Activated T-helper 1 cell treated with anti-CD3 and anti-CD28 coated beads, Interleukin-12 subunit alpha, Interleukin-12 subunit beta, Interleukin-2, Interleukin-4 antibody, amounts not matched to agents 30 ng/mL and 10 ng/mL and 1 ng/mL, durations not matched to agents 14 hours and 24 hours and 36 hours (primary cell): ENCODE measurements around the gene PIGL. TPM values are rescaled to one million over a fixed set of nuclear protein-coding genes. Genes with fewer than 3 reads are reported as not detected.
"Not testable (repeated sequence)": the region's sequence is repeated elsewhere in the genome, so short reads cannot be mapped to it uniquely, and the experiment has no call there.

Experiments used
- DNase-seq: peaks from one replicate; pipeline ENCODE4 v3.0.0; 2021; ENCODE audit warnings: low spot score
- H3K27ac Mint-ChIP-seq: one replicate; pipeline ENCODE4 v1.8.0; 2021; ENCODE audit warnings: mild to moderate bottlenecking, mixed read lengths
- H3K27me3 Mint-ChIP-seq: one replicate; pipeline ENCODE4 v1.8.0; 2022; ENCODE audit warnings: mild to moderate bottlenecking, moderate library complexity, mixed read lengths; ENCODE audit not compliant: insufficient read depth
- H3K36me3 Mint-ChIP-seq: one replicate; pipeline ENCODE4 v1.8.0; 2021; ENCODE audit warnings: low read depth, mixed read lengths
- H3K4me1 Mint-ChIP-seq: one replicate; pipeline ENCODE4 v1.8.0; 2021; ENCODE audit warnings: low read depth, mixed read lengths
- H3K4me3 Mint-ChIP-seq: one replicate; pipeline ENCODE4 v1.8.0; 2021; ENCODE audit warnings: mild to moderate bottlenecking, moderate library complexity, mixed read lengths
- H3K9me3 Mint-ChIP-seq: one replicate; pipeline ENCODE4 v1.8.0; 2021; ENCODE audit warnings: mixed read lengths
- intact Hi-C: fragments of 100-400 bp; cut with micrococcal nuclease; formaldehyde crosslinking; loops from one replicate; pipeline ENCODE4 v1.15.1; 2024
- total RNA-seq: library from RNA; stranded (reverse); gene quantifications from 2 replicates; pipeline ENCODE4 v1.2.3, GENCODE V29; 2022

PIGL gene
- 45.7 and 46.1 TPM in 2 replicates for total RNA-seq

DNA sequence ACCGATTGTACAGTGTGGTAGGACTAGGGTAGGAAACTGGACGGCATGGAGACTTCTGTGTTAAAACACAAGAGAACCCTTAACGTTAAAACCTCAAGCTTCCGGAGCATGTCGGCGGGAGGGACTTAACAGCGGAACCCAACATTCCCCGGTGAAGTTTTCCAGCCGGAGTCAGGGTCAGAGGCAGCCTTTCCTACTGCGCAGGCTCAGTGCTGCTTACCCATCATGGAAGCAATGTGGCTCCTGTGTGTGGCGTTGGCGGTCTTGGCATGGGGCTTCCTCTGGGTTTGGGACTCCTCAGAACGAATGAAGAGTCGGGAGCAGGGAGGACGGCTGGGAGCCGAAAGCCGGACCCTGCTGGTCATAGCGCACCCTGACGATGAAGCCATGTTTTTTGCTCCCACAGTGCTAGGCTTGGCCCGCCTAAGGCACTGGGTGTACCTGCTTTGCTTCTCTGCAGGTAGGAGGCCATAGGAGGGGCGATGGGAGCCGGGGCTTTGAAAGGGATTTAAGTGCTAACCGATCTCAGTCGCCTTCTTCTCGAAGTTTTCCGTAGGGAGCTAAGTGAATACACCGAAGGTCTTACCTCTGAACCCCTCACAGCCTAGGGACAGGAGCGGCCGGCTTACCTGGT, at the start of gene PIGL:
PIGL (plus strand) TSS at position 209 of the 634 bp plus-strand sequence; CDS start at position 226, 17 bp downstream.
- H3K4me1 Mint-ChIP-seq = peaks cover 26% of the 10 kb centered on the region
- H3K36me3 Mint-ChIP-seq = peaks cover 4% of the 10 kb centered on the region
- H3K27ac Mint-ChIP-seq = peak within 1 kb of the TSS; percentile 96
- no peaks in the 10 kb centered on the region for H3K27me3 Mint-ChIP-seq
- DNase-seq = peak; percentile 75
- no peaks in the 10 kb centered on the region for H3K9me3 Mint-ChIP-seq
- H3K4me3 Mint-ChIP-seq = peak within 1 kb of the TSS; percentile 93
- intact Hi-C loops = loop anchor here (1.0 to 10.0 kb wide), 6 partner anchors 12 to 320 kb away; partner anchors contain the start of genes CENPV and UBB

DNA sequence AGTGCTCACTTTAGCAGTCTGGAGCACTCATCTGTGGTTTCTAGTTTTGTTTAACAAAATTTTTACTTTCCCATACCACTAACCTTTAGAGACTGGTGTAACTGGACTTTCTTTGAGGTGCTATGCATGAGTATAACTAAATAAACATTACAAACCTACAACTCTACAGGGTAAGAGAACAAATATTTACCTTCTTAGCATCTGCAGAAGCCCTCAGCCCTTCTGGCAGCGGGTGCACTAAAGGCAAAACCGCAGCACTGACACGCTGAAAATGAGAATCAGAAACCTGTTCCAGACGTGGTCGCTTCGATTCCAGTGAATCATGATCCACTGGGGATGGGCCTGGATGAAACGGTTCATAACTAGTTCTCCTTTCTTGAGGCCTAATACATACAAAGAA, 45.4 kb upstream of the PIGL start:
- H3K36me3 Mint-ChIP-seq = peaks cover 18% of the 10 kb centered on the region
- intact Hi-C loops = no loop called here
- no peak overlapping the region for H3K27ac Mint-ChIP-seq
- H3K4me3 Mint-ChIP-seq = no peak overlapping the region
- no peaks in the 10 kb centered on the region for H3K9me3 Mint-ChIP-seq
- no peak for DNase-seq
- peaks cover 6% of the 10 kb centered on the region for H3K4me1 Mint-ChIP-seq
- H3K27me3 Mint-ChIP-seq = no peaks in the 10 kb centered on the region

DNA sequence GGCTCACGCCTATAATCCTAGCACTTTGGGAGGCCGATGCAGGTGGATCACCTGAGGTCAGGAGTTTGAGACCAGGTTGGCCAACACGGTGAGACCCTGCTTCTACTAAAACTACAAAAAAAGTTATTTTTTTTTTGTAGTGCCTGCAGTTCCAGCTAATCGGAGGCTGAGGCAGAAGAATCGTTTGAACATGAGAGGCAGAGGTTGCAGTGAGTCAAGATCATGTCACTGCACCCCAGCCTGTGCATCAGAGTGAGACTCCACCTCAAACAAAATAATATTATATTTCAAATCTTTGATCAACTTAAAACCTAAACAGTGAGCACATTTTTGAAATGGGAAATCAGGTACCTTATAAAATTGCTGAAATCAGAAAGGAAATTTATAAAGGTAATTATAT, 38.2 kb upstream of the PIGL start:
- Mint-ChIP-seq H3K27ac (no peak overlapping the region), H3K4me3 (no peak overlapping the region), H3K4me1 (peaks cover 7% of the 10 kb centered on the region), H3K27me3 (no peaks in the 10 kb centered on the region), H3K9me3 (no peaks in the 10 kb centered on the region), H3K36me3 (peaks cover 16% of the 10 kb centered on the region)
- no peak for DNase-seq
- intact Hi-C loops = no loop called here

DNA sequence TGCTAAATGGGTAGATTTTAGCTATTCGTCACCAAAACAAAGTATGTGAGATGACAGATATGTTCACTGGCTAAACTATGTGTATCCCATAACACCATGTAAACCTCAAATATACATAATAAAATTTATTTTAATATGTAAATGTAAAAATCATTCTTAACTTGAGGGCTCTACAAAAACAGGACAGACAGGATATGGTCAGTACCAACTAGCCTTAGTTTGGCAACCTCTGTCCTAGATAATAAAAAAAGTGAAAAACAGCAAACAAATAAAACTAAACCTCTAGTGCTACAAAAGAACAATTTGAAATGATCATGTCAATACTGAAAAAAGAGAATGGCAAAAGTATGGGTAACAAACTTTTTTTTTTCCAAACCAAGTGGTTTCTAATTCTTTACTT, 35.4 kb upstream of the PIGL start:
- no peaks in the 10 kb centered on the region for H3K27me3 Mint-ChIP-seq
- no peaks in the 10 kb centered on the region for H3K9me3 Mint-ChIP-seq
- H3K27ac Mint-ChIP-seq = no peak overlapping the region
- H3K4me3 Mint-ChIP-seq = no peak overlapping the region
- peaks cover 29% of the 10 kb centered on the region for H3K36me3 Mint-ChIP-seq
- peaks cover 16% of the 10 kb centered on the region for H3K4me1 Mint-ChIP-seq
- intact Hi-C loops = no loop called here
- no peak for DNase-seq

DNA sequence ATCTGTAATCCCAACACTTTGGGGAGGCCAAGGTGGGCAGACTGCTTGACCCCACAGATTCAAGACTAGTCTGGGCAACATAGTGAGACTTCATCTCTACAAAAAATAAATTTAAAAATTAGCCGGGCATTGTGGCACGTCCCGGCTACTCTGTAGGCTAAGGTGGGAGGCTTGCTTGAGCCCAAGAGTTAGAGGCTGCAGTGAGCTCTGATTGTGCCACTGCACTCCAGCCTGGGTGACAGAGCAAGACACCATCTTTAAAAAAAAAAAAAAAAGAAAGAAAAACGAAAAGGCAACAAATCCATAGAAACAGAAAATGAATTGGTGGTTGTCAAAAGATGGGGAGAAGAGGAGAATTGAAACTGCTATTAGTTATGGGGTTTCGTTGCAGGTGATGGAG, 29.4 kb upstream of the PIGL start:
- H3K36me3 Mint-ChIP-seq = peaks cover 27% of the 10 kb centered on the region
- intact Hi-C loops = no loop called here
- no peak overlapping the region for H3K4me3 Mint-ChIP-seq
- no peak overlapping the region for H3K27ac Mint-ChIP-seq
- peaks cover 16% of the 10 kb centered on the region for H3K4me1 Mint-ChIP-seq
- DNase-seq = no peak
- H3K27me3 Mint-ChIP-seq = no peaks in the 10 kb centered on the region
- H3K9me3 Mint-ChIP-seq = no peaks in the 10 kb centered on the region

DNA sequence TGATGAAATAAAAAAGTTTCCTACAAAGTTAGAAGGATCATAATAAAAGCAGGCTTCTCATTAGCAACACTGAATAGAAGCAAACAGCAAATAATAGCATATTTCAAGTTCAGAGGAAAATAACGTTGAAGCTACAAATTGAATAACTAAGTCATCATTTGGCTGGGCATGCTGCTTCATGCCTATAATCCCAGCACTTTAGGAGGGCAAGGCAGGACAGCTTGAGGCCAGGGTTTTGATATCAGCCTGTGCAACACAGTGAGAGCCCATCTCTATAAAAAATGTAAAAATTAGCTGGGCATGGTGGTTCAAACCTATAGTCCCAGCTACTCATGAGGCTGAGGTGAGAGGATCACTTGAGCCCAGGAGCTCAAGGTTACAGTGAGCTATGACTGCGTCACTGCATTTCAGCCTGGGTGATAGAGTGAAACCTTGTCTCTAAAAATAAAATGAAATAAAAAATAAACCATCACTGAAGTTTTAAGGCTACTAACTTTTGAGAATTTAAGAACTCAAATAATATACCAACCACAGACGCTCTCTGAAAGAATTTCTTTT, 27.1 kb upstream of the PIGL start:
- Mint-ChIP-seq H3K4me3 (no peak overlapping the region), H3K9me3 (no peaks in the 10 kb centered on the region), H3K27me3 (no peaks in the 10 kb centered on the region), H3K27ac (no peak overlapping the region), H3K36me3 (peaks cover 30% of the 10 kb centered on the region), H3K4me1 (peaks cover 12% of the 10 kb centered on the region)
- no peak for DNase-seq
- intact Hi-C loops = no loop called here

DNA sequence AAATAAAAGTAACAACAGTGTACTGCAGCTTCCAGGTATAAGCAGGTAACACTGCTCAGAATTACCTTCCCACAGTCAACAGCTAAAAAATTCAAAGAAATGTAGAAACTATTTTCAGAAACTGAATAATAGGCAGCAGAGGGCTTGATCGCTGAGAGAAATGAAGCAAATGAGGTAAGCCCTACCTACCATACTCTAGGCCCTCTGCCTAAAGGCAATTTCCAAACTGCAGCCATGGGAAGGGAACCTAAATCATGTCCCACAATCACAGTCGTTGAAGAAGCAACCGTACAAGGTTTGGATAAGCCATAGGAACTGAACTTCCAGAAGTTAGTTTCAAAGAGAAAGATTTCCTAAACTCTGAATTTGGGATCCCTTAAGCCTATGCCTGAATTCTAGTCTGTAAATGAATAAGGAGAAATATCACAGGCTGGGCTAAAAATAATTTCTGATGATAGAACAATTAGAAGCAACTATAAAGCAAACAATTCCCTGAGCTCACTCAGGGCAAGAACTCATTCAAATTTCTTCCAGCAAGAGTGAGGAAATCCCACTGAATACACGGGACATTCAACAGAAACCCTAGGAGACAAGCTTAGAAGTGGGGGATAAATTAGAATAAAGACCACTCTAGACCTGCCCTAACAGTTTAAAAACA, 26.2 kb upstream of the PIGL start:
- no peak overlapping the region for H3K4me3 Mint-ChIP-seq
- no peak overlapping the region for H3K27ac Mint-ChIP-seq
- intact Hi-C loops = no loop called here
- peaks cover 25% of the 10 kb centered on the region for H3K36me3 Mint-ChIP-seq
- H3K27me3 Mint-ChIP-seq = no peaks in the 10 kb centered on the region
- H3K9me3 Mint-ChIP-seq = no peaks in the 10 kb centered on the region
- H3K4me1 Mint-ChIP-seq = peaks cover 14% of the 10 kb centered on the region
- DNase-seq = no peak

DNA sequence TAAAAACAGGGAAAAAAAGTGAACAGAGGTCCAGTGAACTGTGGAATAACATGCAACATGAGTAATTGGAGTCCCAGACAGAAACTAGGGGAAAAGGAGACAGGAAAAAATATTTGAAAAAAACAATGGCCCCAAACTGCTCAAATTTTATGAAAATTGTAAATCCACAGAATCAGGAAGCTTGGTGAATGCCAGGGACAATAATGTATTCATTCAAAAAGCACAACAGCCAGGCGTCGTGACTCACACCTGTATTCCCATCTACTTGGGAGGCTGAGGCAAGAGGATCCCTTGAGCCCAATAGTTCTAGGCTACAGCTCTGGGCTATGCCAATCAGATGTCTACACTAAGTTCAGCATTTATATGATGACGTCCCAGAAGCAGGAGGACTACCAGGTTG, 25.4 kb upstream of the PIGL start:
- peaks cover 23% of the 10 kb centered on the region for H3K36me3 Mint-ChIP-seq
- no peak for DNase-seq
- intact Hi-C loops = no loop called here
- H3K4me3 Mint-ChIP-seq = no peak overlapping the region
- no peaks in the 10 kb centered on the region for H3K9me3 Mint-ChIP-seq
- H3K27me3 Mint-ChIP-seq = no peaks in the 10 kb centered on the region
- no peak overlapping the region for H3K27ac Mint-ChIP-seq
- H3K4me1 Mint-ChIP-seq = peaks cover 14% of the 10 kb centered on the region

DNA sequence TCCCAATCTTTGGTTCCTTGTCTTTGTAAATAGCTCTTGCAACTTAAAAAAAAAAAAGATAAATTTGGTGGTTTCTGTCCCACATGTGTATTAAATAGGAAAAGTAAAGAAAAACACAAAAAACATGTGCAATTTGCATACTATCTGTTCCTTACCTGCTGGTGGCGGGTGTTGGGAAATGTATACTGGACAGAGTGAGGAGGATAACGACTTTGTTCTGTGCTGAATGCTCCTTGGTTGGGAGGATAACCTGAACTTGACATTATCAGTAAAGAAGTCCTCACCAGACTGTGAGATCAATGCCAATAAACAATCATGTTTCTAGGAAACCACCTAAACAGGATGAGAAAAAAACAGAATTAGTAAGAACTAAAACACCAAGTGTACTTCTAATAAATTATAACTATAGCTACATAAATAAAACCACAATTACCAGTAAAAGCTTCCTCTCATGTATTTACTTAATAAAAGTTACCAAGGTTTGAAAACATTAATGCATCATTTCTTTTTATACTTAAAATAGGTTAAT, 22.6 kb upstream of the PIGL start:
- H3K4me3 Mint-ChIP-seq, intact Hi-C loops, H3K27me3 Mint-ChIP-seq, H3K9me3 Mint-ChIP-seq, DNase-seq: not testable (repeated sequence)
- Mint-ChIP-seq H3K4me1 (peaks cover 22% of the 10 kb centered on the region), H3K36me3 (peaks cover 24% of the 10 kb centered on the region), H3K27ac (peak overlapping the region; percentile 3)

DNA sequence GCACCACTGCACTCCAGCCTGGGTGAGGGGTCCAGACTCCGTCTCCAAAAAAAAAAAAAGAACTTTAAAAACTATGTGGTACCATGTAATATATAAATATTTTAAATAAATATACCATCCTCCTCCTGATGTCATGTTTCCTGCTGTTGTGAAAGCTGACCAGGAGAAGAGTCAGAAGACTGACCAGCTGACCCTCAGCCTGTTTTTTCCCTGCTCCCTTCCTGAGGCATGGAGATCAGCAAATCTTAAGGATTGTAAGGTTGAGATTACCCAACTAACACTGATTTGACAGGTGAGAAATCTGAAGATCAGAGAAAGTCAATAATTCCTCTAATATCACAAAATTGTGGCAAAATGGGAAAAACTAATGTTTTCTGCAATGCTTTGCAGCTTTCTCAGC, 19.7 kb upstream of the PIGL start:
- Mint-ChIP-seq H3K9me3 (no peaks in the 10 kb centered on the region), H3K27ac (no peak overlapping the region), H3K4me1 (peaks cover 24% of the 10 kb centered on the region), H3K4me3 (no peak overlapping the region), H3K36me3 (peaks cover 21% of the 10 kb centered on the region), H3K27me3 (no peaks in the 10 kb centered on the region)
- no peak for DNase-seq
- intact Hi-C loops = no loop called here

DNA sequence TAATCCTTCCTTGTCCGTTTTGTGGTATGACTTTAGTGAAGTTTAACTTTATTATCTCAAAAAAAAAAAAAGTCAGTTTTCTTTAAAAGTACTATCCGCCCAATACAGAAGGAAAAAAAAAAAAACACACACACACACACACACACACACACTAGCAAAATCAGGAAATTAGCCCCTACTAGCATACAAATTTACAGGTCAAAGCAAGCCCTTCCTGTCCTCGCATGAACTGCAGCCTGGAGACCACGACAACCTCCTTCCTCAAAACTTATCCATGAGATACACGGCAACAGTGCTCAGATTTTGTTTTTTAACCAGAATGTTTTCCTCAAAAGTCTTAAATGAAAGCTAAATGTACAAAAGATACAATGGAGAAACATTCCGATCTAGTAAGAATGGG, 17.9 kb upstream of the PIGL start:
- peaks cover 14% of the 10 kb centered on the region for H3K36me3 Mint-ChIP-seq
- peaks cover 35% of the 10 kb centered on the region for H3K4me1 Mint-ChIP-seq
- H3K9me3 Mint-ChIP-seq = no peaks in the 10 kb centered on the region
- DNase-seq = no peak
- peak overlapping the region; percentile 44 for H3K27ac Mint-ChIP-seq
- intact Hi-C loops = no loop called here
- H3K27me3 Mint-ChIP-seq = no peaks in the 10 kb centered on the region
- H3K4me3 Mint-ChIP-seq = no peak overlapping the region

DNA sequence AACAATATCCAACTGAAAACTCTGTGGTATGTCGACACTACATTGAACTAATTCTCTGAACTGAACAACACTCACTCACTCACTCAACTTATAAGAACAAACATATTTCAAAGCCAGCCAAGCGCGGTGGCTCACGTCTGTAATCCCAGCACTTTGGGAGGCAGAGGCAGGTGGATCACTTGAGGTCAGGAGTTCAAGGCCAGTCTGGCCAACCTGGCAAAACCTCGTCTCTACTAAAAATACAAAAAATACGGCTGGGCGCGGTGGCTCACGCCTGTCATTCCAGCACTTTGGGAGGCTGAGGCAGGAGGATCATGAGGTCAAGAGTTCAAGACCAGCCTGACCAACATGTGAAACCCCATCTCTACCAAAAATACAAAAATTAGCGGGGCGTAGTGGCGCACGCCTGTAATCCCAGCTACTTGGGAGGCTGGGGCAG, 15.3 kb upstream of the PIGL start:
- peaks cover 14% of the 10 kb centered on the region for H3K36me3 Mint-ChIP-seq
- H3K4me1 Mint-ChIP-seq = peaks cover 34% of the 10 kb centered on the region
- not testable (repeated sequence) for H3K4me3 Mint-ChIP-seq

More for the DNA sequence above, 15.3 kb upstream of the PIGL start:
- H3K27ac Mint-ChIP-seq, intact Hi-C loops, H3K27me3 Mint-ChIP-seq, DNase-seq, H3K9me3 Mint-ChIP-seq: not testable (repeated sequence)
